NB4 (cell line): Measurements from ENCODE around the gene CLDND1.

Source experiments
- DNase-seq: peaks from one replicate; pipeline ENCODE4 v3.0.0; 2010; ENCODE audit warnings: low read depth
- H3K4me3 ChIP-seq: one replicate; pipeline ENCODE4 v1.5.1; 2011; ENCODE audit warnings: mild to moderate bottlenecking, low read depth, low read length, moderate library complexity
- CTCF ChIP-seq: IDR thresholded peaks from one replicate; pipeline ENCODE4 v1.5.1; 2012; ENCODE audit warnings: low read depth, low read length
- MAX ChIP-seq: IDR thresholded peaks from 2 replicates; pipeline ENCODE4 v1.6.1; 2011; ENCODE audit warnings: low read depth, low read length
- MYC ChIP-seq: IDR thresholded peaks from 2 replicates; pipeline ENCODE4 v1.6.1; 2011; ENCODE audit warnings: low read depth, low read length
- POLR2A ChIP-seq: IDR thresholded peaks from 2 replicates; pipeline ENCODE4 v1.6.1; 2011; ENCODE audit warnings: mild to moderate bottlenecking; ENCODE audit not compliant: insufficient read length; ENCODE audit errors: extremely low read depth

CLDND1 gene

GRCh38 chr3:98534168-98534567 is 11.5 kb upstream of the CLDND1 start:
- H3K4me3 ChIP-seq = no peak overlapping the region
- TF ChIP-seq CTCF (no peak), MAX (no peak), MYC (no peak), POLR2A (no peak)
- no peak for DNase-seq

- H3K4me3 ChIP-seq = no peak overlapping the region
- no peak for TF ChIP-seq MYC
- no peak for TF ChIP-seq POLR2A
- no peak for TF ChIP-seq MAX
- no peak for TF ChIP-seq CTCF
- DNase-seq = no peak
Measured at GRCh38 chr3:98532709-98533571, 10.2 kb upstream of the CLDND1 start.

GRCh38 chr3:98532275-98532637 is 9.6 kb upstream of the CLDND1 start:
- TF ChIP-seq CTCF = no peak
- TF ChIP-seq MAX = no peak
- no peak overlapping the region for H3K4me3 ChIP-seq
- no peak for DNase-seq

- TF ChIP-seq MYC = no peak
- TF ChIP-seq POLR2A = no peak
- H3K4me3 ChIP-seq = no peak within 1 kb of the TSS
- no peak for DNase-seq
Measured at GRCh38 chr3:98531622-98532274, 9.0 kb upstream of the CLDND1 start, which contains the start of gene GPR15. GPR15 (plus strand) TSS chr3:98531978; CDS start chr3:98532034, 56 bp downstream.

- no peak for DNase-seq
Measured at GRCh38 chr3:98530676-98531075, 8.0 kb upstream of the CLDND1 start.

More at GRCh38 chr3:98530676-98531075, 8.0 kb upstream of the CLDND1 start:
- H3K4me3 ChIP-seq = no peak overlapping the region
- TF ChIP-seq MYC (no peak), POLR2A (no peak), CTCF (no peak), MAX (no peak)
